Liver (tissue), 3 donors: ENCODE measurements around the gene BTBD7.

Experiments used
- JUND ChIP-seq, 2 donors: IDR thresholded peaks; 2 replicates each; pipeline ENCODE4 v1.6.1; 2016; ENCODE audit warnings: antibody characterized with exemption in 2 of 2
- RXRA ChIP-seq, 2 donors: IDR thresholded peaks; 2 replicates each; pipeline ENCODE4 v1.6.1; 2017 to 2018; ENCODE audit warnings: antibody characterized with exemption in 2 of 2, mild to moderate bottlenecking in 1 of 2
- TF ChIP-seq, protein P1 (sequence below): fragments of 150-350 bp; IDR thresholded peaks from 2 replicates; pipeline ENCODE4 v1.5.1; 2017; ENCODE audit warnings: improper control_type of control experiment, low read depth, low read length; ENCODE audit not compliant: missing input control
- donor health status: healthy.
- donor health status: healthy.

DNA sequence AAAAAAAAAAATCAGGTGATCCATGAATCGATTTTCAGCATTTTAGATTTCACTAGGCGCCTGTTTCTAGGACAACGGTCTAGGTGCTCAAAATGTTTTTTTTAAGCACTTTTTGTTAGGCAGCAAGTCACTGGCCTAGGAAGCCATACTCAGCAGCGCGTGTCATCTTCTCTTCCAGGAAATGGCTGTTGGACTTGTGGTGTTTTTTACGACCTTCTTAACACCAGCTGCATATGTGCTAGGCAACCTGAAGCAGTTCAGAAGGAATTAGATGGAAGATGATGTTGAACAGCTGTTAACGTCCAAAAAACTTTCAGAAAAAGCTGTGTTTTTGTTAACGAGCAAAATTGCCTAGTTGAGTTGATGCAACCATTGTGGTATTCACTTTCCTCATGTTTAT, 15.0 kb upstream of the BTBD7 start:
- no peak for TF ChIP-seq JUND (IDR thresholded peaks at IDR 0.05)
- no peak for TF ChIP-seq RXRA (IDR thresholded peaks at IDR 0.05)
- TF ChIP-seq, protein P1, sequence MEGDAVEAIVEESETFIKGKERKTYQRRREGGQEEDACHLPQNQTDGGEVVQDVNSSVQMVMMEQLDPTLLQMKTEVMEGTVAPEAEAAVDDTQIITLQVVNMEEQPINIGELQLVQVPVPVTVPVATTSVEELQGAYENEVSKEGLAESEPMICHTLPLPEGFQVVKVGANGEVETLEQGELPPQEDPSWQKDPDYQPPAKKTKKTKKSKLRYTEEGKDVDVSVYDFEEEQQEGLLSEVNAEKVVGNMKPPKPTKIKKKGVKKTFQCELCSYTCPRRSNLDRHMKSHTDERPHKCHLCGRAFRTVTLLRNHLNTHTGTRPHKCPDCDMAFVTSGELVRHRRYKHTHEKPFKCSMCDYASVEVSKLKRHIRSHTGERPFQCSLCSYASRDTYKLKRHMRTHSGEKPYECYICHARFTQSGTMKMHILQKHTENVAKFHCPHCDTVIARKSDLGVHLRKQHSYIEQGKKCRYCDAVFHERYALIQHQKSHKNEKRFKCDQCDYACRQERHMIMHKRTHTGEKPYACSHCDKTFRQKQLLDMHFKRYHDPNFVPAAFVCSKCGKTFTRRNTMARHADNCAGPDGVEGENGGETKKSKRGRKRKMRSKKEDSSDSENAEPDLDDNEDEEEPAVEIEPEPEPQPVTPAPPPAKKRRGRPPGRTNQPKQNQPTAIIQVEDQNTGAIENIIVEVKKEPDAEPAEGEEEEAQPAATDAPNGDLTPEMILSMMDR = no peak
